ENCODE data around the gene BRD4. TPM values are rescaled to one million over a fixed set of nuclear protein-coding genes. Genes with fewer than 3 reads are reported as not detected.
A peak's percentile ranks its signal among the peaks of the same experiment; 100 is the strongest.
"Not testable (repeated sequence)": the region's sequence is repeated elsewhere in the genome, so short reads cannot be mapped to it uniquely, and the experiment has no call there.

BRD4 gene
- total RNA-seq, 1 donor: 25.7 TPM

GRCh38 chr19:15358918-15359317 is 26.6 kb upstream of the BRD4 start:
- no peak for TF ChIP-seq CTCF (IDR thresholded peaks at IDR 0.05; ENCODE audit: extremely low read depth, low read depth, low read length)
- peaks cover 62% of the 10 kb centered on the region for H3K36me3 ChIP-seq (ENCODE audit: insufficient read depth, low read length)
- peaks cover 2% of the 10 kb centered on the region for H3K79me2 ChIP-seq (ENCODE audit: insufficient read depth, low read length)
- no peaks in the 10 kb centered on the region for H3K27me3 ChIP-seq (ENCODE audit: insufficient read depth, low read length)
- no peaks in the 10 kb centered on the region for H3K9me3 ChIP-seq (ENCODE audit: low read depth, low read length)
- H2AFZ ChIP-seq (ENCODE audit: low read length): no peak overlapping the region
- no peak overlapping the region for H3K4me2 ChIP-seq (ENCODE audit: insufficient read depth, low read length)
- peak overlapping the region; percentile 55 for H3K27ac ChIP-seq (ENCODE audit: low read depth, low read length)
- DNase-seq (ENCODE audit: insufficient read length, low spot score, missing footprints): peak; percentile 65
- H3K4me3 ChIP-seq (ENCODE audit: insufficient read depth, low read length): no peak overlapping the region
- peaks cover 6% of the 10 kb centered on the region for H4K20me1 ChIP-seq (ENCODE audit: insufficient read depth, low read length)
- no peaks in the 10 kb centered on the region for H3K4me1 ChIP-seq (ENCODE audit: insufficient read depth, low read length)

- Histone ChIP-seq H3K4me2 (ENCODE audit: insufficient read depth, low read length) (no peak overlapping the region), H3K9me3 (ENCODE audit: low read depth, low read length) (no peaks in the 10 kb centered on the region), H2AFZ (ENCODE audit: low read length) (no peak overlapping the region), H3K27me3 (ENCODE audit: insufficient read depth, low read length) (no peaks in the 10 kb centered on the region), H3K79me2 (ENCODE audit: insufficient read depth, low read length) (peaks cover 2% of the 10 kb centered on the region), H3K4me1 (ENCODE audit: insufficient read depth, low read length) (no peaks in the 10 kb centered on the region), H3K36me3 (ENCODE audit: insufficient read depth, low read length) (peaks cover 67% of the 10 kb centered on the region), H3K27ac (ENCODE audit: low read depth, low read length) (no peak overlapping the region), H4K20me1 (ENCODE audit: insufficient read depth, low read length) (peaks cover 6% of the 10 kb centered on the region), H3K4me3 (ENCODE audit: insufficient read depth, low read length) (no peak overlapping the region)
- TF ChIP-seq CTCF (IDR thresholded peaks at IDR 0.05; ENCODE audit: extremely low read depth, low read depth, low read length): no peak
- DNase-seq (ENCODE audit: insufficient read length, low spot score, missing footprints): peak; percentile 78
Measured at GRCh38 chr19:15357906-15358305, 25.6 kb upstream of the BRD4 start.

- Histone ChIP-seq H3K4me1 (ENCODE audit: insufficient read depth, low read length) (no peaks in the 10 kb centered on the region), H3K27ac (ENCODE audit: low read depth, low read length) (no peak overlapping the region), H4K20me1 (ENCODE audit: insufficient read depth, low read length) (peaks cover 2% of the 10 kb centered on the region), H3K4me2 (ENCODE audit: insufficient read depth, low read length) (no peak overlapping the region), H3K79me2 (ENCODE audit: insufficient read depth, low read length) (no peaks in the 10 kb centered on the region), H3K9me3 (ENCODE audit: low read depth, low read length) (no peaks in the 10 kb centered on the region), H3K36me3 (ENCODE audit: insufficient read depth, low read length) (peaks cover 45% of the 10 kb centered on the region), H2AFZ (ENCODE audit: low read length) (no peak overlapping the region), H3K27me3 (ENCODE audit: insufficient read depth, low read length) (no peaks in the 10 kb centered on the region), H3K4me3 (ENCODE audit: insufficient read depth, low read length) (no peak overlapping the region)
- peak; percentile 76 for DNase-seq (ENCODE audit: insufficient read length, low spot score, missing footprints)
- no peak for TF ChIP-seq CTCF (IDR thresholded peaks at IDR 0.05; ENCODE audit: extremely low read depth, low read depth, low read length)
Measured at GRCh38 chr19:15354566-15355296, 22.4 kb upstream of the BRD4 start.

- no peaks in the 10 kb centered on the region for H3K27me3 ChIP-seq (ENCODE audit: insufficient read depth, low read length)
- H4K20me1 ChIP-seq (ENCODE audit: insufficient read depth, low read length): no peaks in the 10 kb centered on the region
- no peak for TF ChIP-seq CTCF (IDR thresholded peaks at IDR 0.05; ENCODE audit: extremely low read depth, low read depth, low read length)
- no peak overlapping the region for H2AFZ ChIP-seq (ENCODE audit: low read length)
- no peaks in the 10 kb centered on the region for H3K4me1 ChIP-seq (ENCODE audit: insufficient read depth, low read length)
- no peak overlapping the region for H3K4me3 ChIP-seq (ENCODE audit: insufficient read depth, low read length)
- H3K79me2 ChIP-seq (ENCODE audit: insufficient read depth, low read length): no peaks in the 10 kb centered on the region
- H3K4me2 ChIP-seq (ENCODE audit: insufficient read depth, low read length): no peak overlapping the region
- peaks cover 37% of the 10 kb centered on the region for H3K36me3 ChIP-seq (ENCODE audit: insufficient read depth, low read length)
- peak; percentile 2 for DNase-seq (ENCODE audit: insufficient read length, low spot score, missing footprints)
- H3K9me3 ChIP-seq (ENCODE audit: low read depth, low read length): no peaks in the 10 kb centered on the region
- H3K27ac ChIP-seq (ENCODE audit: low read depth, low read length): no peak overlapping the region
Measured at GRCh38 chr19:15353908-15354307, 21.6 kb upstream of the BRD4 start.

DNA sequence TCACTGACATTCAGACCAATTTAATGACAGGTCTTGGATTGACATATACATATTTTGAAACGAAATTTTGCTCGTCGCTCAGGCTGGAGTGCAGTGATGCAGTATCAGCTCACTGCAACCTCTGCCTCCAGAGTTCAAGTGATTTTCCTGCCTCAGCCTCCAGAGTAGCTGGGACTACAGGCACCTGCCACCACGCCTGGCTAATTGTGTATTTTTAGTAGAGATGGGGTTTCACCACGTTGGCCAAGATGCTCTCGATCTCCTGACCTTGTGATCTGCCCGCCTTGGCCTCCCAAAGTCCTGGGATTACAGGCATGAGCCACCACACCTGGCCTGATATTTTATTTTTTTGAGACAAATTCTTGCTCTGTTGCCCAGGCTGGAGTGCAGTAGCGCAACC is 20.2 kb upstream of the BRD4 start:
- H3K27me3 ChIP-seq (ENCODE audit: insufficient read depth, low read length); H4K20me1 ChIP-seq (ENCODE audit: insufficient read depth, low read length); H3K9me3 ChIP-seq (ENCODE audit: low read depth, low read length); H3K27ac ChIP-seq (ENCODE audit: low read depth, low read length); H2AFZ ChIP-seq (ENCODE audit: low read length); H3K79me2 ChIP-seq (ENCODE audit: insufficient read depth, low read length); DNase-seq (ENCODE audit: insufficient read length, low spot score, missing footprints); H3K4me1 ChIP-seq (ENCODE audit: insufficient read depth, low read length); H3K4me3 ChIP-seq (ENCODE audit: insufficient read depth, low read length); H3K4me2 ChIP-seq (ENCODE audit: insufficient read depth, low read length): not testable (repeated sequence)
- H3K36me3 ChIP-seq (ENCODE audit: insufficient read depth, low read length): peaks cover 23% of the 10 kb centered on the region

- DNase-seq (ENCODE audit: insufficient read length, low spot score, missing footprints); H3K9me3 ChIP-seq (ENCODE audit: low read depth, low read length); H3K4me1 ChIP-seq (ENCODE audit: insufficient read depth, low read length); H3K27ac ChIP-seq (ENCODE audit: low read depth, low read length); H3K27me3 ChIP-seq (ENCODE audit: insufficient read depth, low read length); H3K4me3 ChIP-seq (ENCODE audit: insufficient read depth, low read length); H2AFZ ChIP-seq (ENCODE audit: low read length); H4K20me1 ChIP-seq (ENCODE audit: insufficient read depth, low read length); H3K4me2 ChIP-seq (ENCODE audit: insufficient read depth, low read length): not testable (repeated sequence)
- Histone ChIP-seq H3K79me2 (ENCODE audit: insufficient read depth, low read length) (peaks cover 16% of the 10 kb centered on the region), H3K36me3 (ENCODE audit: insufficient read depth, low read length) (peaks cover 15% of the 10 kb centered on the region)
Measured at GRCh38 chr19:15341328-15341727, 9.0 kb upstream of the BRD4 start.

Data from osteoblast (primary cell).